Right ventricle myocardium superior (tissue), 1 donor: ENCODE results near the gene MISP. TPM values are rescaled to one million over a fixed set of nuclear protein-coding genes. Genes with fewer than 3 reads are reported as not detected.
"Not testable (repeated sequence)": the region's sequence is repeated elsewhere in the genome, so short reads cannot be mapped to it uniquely, and the experiment has no call there.

Experiments used
- ATAC-seq: fragments of 200-7000 bp; cut with Tn5 transposase; one replicate; pipeline ENCODE4 v1.9.1; 2020; ENCODE audit warnings: mild to moderate bottlenecking; ENCODE audit not compliant: poor library complexity
- DNase-seq: peaks from one replicate; pipeline ENCODE4 v3.0.0-alpha.2; 2020
- intact Hi-C: fragments of 100-400 bp; cut with DNase I; formaldehyde crosslinking; loops from one replicate; pipeline ENCODE4 v1.11.2; 2022
- total RNA-seq: library from RNA; stranded (reverse); fragmentation: NEBNext Ultra II Directional; extraction: Animal tissue kit (Norgen Biotek cat#: 25700); gene quantifications from one replicate; pipeline ENCODE4 v1.2.1, GENCODE V29; 2021
- donor health status: DM: no; HTN: yes; CAD: no; lungs with severe emphysema.

MISP gene
- total RNA-seq, 1 donor from 2014 or later = not detected

DNA sequence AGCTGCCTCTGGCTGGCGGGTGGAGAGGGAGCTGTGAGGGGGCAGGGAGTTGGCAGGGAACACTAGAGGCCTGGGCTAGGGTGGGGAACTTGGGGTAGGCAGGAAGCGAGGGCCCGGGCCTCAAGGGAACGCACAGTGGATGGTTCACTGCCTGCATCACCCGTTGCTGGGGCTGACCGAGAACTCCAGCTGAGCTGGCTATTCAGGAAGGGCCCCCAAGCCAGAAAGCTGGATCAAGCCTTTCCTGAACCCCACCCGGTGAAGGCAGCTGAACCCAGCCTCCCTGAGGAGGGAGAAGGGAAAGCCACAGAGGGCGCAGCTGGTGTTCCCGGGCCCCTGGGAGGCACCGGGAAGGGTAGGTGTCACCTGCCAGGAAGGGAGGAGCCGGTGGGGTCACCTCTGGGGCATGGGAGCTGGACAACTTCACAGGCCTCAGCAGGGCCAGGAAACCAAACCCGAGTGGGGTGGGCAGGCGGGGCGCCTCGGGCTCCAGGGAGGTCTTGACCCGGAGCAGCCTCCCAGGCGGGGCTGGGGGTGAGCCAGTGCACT lies 28.3 kb upstream of the MISP start:
- ATAC-seq = no peak
- intact Hi-C loops = no loop called here
- DNase-seq = peak; percentile 72

DNA sequence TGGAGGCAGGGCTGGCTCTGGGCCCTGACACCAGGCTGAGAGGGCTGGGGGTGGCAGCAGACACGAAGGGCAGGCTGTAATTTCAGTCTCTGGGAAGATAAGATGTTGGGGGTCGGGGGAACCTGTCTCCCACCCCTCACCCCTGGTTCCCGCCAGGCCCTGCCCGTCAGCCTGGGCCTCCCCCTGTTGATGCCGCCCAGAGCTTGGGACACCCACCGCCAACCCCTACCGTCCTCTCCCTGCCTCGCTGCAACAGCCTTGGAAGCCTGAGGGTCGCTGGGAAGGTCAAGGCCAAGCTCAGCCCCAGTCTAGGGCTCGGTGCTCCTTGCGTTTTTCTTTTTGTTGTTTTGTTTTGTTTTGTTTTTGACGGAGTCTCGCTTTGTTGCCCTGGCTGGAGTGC lies 27.7 kb upstream of the MISP start:
- intact Hi-C loops = no loop called here
- ATAC-seq = no peak
- no peak for DNase-seq

DNA sequence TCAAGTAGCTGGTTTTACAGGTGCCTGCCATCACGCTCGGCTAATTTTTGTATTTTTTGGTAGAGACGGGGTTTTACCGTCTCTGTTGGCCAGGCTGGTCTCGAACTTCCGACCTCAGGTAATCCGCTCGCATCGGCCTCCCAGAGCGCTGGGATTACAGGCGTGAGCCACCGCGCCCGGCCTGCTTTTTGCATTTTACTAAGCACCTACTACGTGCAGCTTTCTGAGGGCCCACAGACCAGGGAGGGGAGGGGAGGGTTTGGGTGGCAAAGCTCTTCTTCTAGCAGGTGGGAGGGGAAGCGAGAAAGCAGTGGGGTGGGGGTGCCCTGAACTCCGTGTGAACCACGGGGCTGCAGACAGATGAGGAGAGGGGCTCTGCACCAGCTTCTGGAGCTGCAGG lies 27.2 kb upstream of the MISP start:
- DNase-seq (no peak), ATAC-seq (no peak)
- intact Hi-C loops = no loop called here

DNA sequence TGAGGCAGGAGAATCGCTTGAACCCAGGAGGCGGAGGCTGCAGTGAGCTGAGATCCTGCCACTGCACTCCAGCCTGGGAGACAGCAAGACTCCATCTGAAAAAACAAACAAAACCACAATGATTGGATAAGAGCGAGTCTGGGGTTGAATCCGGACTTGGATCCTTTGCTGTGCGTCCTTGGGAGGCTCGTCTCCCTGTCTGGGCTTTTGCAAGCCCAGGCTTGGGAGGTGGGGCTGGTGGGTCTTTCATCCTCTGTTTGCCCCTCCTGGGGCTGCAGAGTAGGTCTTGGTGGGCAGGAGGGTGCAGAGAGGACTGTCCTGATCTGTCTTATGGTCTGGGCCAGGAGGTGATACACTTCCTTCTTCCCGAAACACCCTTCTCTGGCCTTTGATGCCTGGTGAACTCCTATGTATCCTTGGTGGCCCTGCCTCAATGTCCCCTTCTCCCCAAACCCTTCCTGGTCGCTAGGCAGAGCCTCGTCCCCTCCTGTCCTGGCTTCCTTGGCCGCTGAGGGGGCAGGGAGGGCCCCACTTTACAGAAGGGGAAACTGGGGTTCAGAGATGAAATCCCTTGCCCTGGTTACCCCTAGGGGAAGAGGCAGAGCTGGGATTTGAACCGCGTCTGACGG lies 25.3 kb upstream of the MISP start:
- intact Hi-C loops = no loop called here
- no peak for ATAC-seq
- DNase-seq = no peak

DNA sequence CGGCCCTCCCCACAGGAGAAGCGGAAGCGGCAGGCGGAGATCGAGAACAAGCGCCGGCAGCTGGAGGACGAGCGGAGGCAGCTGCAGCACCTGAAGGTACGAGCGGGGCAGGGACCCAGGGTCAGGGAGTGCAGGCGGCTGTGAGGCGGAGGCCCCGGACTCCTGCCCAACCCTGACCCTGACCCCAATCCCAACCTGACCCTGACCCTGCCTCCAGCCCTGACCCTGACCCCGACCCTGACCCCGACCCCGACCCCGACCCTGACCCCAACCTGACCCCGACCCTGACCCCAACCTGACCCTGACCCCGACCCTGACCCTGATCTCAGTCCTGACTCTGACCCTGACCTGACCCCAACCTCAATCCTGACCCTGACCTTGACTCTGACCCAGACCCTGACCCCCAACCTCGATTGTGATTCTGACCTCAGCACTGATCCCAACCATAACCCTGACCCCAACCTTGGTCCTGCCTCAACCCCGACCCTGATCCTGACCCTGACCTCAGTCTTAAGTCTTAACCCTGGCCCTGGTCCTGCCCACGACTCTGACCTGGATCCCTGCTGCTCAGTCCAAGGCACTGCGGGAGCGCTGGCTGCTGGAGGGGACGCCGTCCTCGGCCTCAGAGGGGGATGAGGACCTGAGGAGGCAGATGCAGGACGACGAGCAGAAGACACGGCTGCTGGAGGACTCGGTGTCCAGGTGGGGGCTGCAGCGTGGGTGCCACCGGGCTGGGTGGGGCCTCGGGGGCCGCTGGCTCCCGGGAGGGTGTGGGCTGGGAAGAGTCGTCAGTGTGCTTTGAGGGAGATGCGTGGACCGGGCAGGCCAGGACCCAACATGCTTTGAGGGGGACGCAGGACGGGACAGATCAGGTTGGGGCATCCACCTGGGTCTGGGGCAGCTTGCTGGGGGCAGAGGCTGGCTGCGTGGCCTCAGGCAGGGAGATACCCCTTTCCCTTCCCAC lies 23.6 kb upstream of the MISP start:
- no peak for DNase-seq
- intact Hi-C loops = no loop called here
- ATAC-seq = peak; percentile 14

DNA sequence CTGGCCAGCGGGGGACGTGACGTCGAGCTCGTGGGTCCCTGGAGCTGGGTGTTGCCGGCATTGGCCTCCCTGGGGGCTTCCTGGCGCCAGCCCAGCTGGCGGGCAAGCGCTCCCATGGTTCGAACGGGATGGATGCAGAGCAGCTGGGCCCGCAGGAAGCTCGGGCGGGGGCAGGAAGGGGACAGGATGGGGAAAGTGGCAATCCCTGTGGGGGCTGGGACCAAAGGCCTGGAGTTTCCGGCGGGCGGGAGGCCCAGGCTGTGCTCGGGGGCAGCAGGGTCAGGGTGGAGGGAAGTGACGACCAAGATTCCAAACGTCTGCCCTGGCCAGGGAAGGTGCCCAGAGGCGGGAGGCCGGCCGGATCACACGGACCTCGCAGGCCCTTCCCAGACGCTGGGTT lies 22.9 kb upstream of the MISP start:
- peak; percentile 88 for DNase-seq
- peak; percentile 82 for ATAC-seq
- intact Hi-C loops = no loop called here

DNA sequence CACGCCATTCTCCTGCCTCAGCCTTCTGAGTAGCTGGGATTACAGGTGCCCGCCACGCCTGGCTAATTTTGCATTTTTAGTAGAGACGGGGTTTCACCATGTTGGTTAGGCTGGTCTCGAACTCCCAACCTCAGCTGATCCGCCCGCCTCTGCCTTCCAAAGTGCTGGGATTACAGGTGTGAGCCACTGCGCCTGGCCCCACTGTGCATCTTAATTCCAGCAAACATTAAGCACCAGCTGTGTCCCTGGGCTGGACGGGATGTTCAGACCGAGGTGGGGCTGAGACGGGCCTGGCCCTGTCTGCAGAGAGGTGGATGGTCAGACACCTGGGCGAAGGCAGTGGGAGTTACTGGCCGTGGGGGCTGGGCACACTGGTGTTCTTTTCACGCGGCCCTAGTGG lies 21.3 kb upstream of the MISP start:
- ATAC-seq, intact Hi-C loops, DNase-seq: not testable (repeated sequence)

DNA sequence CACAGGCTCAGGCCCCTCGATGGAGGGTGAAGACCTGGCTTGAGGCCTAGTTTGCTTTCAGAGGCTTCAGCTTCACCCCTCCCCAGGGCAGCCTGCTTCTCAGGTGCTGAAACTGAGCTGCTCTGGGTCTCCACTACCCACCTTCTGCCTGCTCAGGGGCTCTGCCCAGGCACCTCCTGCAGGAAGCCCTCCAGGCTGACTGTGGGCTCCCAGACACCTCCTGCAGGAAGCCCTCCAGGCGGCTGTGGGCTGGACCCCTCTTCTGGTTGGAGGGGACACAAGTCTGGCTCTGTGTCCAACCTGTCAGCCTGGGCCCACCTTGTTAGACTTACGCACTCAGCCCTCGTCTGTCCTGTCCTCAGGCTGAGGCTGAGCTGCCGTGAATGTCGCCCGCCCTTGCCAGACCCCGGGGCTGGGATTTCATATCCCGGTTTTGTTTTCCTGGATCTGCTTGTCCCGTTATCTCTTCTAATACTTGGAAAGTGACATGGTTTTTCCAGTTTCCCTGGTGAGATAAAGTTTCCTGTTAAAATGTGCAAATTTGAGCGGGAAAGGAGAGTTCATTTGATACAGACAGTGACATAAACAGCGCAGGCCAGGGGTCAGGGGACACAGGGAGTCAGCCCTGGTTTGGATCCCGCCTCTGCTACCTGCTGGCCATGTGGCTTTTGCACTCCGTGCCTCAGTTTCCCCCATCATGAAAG lies 20.8 kb upstream of the MISP start:
- no peak for DNase-seq
- intact Hi-C loops = no loop called here
- ATAC-seq = no peak

DNA sequence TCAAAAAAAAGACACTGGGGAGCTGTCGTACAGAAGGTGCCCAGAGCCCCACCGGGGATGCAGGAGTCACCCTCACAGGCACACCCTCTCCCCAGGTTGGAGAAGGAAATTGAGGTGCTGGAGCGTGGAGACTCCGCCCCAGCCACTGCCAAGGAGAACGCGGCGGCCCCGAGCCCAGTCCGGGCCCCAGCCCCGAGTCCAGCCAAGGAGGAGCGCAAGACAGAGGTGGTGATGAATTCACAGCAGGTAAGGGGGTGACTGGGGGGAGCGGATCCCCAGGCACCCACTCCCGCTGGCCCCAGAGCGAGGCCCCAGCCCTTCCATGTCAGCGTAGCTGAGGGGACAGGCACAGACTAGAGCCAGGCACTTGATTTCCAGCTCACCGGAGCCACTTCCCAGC lies 19.9 kb upstream of the MISP start:
- intact Hi-C loops = no loop called here
- no peak for DNase-seq
- ATAC-seq = no peak

DNA sequence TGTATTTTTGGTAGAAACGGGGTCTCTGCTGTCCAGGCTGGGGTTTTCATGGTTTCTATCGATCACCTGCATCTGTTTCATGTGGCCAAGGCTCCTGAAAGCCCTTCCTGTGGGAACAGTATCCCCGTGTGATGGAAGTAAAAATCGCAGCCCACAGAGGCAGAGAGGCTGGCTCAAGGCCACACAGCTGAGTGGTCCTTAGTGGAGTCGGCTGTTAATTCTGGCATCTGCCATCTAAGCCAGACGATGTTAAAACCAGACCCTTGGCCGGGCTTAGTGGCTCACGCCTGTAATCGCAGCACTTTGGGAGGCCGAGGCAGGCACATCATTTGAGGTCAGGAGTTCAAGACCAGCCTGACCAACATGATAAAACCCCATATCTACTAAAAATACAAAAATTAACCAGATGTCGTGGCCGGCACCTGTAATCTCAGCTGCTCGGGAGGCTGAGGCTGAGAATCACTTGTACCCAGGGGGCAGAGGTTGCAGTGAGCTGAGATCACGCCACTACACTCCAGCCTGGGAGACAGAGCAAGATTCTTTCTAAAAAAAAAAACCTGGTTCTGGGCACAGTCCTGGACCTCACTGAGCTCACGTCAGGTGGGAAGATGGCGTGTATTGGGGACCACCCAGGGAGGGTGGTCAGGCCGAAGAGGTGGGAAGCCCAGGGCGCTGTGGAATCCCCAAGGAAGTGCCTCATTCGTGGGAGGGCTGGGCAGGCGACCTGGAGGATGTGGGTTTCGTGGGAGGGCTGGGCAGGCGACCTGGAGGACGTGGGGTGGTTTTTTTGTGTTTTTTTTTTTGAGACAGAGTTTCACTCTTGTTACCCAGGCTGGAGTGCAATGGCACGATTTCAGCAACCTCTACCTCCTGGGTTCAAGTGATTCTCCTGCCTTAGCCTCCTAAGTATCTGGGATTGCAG lies 18.5 kb upstream of the MISP start:
- intact Hi-C loops = no loop called here
- DNase-seq (no peak), ATAC-seq (no peak)

DNA sequence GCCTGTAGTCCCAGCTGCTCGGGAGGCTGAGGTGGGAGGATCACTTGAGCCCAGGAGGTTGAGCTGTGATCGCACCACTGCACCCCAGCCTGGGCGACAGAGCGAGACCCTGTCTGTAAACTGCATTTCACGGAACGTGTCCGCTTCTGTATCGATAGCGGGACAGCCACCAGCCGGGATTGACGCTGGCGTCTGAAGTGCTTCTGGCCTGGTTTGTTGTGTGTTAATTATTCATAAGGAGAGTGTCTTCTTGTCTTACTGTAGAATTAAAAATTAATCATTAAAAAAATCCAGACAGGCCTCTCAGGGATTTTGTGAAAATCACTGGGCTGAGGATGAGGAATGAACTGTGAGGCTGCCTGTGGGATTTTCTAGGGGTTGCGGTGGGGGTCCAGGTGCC lies 16.2 kb upstream of the MISP start:
- intact Hi-C loops = loop anchor here (1.0 kb wide), 1 partner anchor 69 kb away; no protein-coding TSS in a partner anchor
- DNase-seq = no peak
- ATAC-seq = no peak

DNA sequence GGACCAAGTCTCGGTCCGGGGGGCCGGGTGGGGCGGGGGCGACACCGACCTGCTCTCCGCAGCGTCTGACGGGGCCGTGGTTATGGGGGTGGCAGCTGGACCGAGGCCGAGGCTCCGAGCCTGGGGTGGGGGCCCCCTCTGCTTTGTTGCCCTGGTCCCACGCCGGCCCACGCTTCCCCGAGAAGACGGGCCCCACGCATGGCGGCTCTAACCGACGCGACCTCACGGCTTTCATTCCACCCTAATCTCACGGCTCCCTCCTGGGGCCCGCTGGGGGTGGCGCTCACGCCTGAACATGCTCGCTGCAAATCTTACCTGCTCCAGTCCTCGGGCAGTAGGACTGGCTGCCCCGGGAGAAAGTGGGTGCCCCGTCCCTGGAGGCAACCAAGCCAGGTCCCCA lies 14.8 kb upstream of the MISP start:
- no peak for ATAC-seq

DNA sequence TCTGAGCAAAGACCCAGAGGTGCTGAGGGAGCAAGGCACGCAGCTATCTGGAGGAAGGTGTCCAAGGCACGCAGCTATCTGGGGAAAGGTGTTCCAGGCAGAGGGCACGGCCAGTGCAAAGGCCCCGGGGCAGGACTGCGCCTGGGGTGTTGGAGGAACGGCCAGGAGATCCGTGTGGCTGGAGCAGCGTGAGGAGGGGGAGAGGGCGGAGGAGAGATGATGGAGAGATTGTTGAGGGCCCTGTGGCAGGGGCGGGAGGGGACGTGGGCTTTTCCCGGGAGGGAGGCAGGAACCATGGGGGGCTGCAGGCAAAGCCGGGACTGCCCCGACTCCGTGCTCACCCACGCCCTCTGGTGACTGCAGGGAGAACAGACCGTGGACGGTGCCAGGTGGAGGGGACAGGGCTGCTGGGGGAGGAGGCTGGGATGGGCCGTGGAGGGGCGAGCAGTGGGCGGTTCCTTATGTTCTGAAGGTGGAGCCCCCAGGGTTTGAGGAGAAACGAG lies 13.3 kb upstream of the MISP start:
- intact Hi-C loops = no loop called here
- peak; percentile 64 for ATAC-seq
- DNase-seq = peak; percentile 62

More for the DNA sequence above, 14.8 kb upstream of the MISP start:
- DNase-seq = no peak
- intact Hi-C loops = no loop called here

DNA sequence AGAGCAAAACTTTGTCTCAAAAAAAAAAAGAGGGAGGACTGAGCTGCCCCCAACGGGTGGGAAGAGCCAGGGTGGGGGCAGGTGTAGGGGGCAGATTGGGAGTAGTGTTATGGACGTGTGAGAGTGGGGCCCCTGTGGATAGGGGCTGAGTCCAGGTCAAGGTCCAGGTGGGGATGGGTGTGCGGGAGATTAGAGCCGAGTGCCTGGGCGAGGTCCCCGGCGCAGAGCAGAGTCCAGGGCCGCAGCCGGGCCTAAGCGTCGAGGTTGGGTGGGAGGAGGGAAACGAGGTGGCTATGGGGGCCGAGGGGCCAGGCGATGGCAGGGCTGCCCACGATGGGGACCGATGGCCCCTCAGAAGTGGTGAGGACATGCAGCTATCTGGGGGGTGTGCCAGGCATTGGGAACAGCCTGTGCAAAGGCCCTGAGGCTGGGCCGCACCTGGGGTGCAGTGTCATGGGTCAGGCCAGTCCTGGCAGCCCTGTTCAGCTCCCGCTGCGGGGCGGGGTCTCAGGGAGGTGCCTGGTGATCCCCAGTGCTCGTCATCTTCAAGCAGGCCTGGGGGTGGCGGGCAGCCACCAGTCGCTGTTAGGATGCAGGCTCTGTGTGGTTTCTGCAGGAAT lies 12.3 kb upstream of the MISP start:
- ATAC-seq (no peak), DNase-seq (no peak)
- intact Hi-C loops = no loop called here

DNA sequence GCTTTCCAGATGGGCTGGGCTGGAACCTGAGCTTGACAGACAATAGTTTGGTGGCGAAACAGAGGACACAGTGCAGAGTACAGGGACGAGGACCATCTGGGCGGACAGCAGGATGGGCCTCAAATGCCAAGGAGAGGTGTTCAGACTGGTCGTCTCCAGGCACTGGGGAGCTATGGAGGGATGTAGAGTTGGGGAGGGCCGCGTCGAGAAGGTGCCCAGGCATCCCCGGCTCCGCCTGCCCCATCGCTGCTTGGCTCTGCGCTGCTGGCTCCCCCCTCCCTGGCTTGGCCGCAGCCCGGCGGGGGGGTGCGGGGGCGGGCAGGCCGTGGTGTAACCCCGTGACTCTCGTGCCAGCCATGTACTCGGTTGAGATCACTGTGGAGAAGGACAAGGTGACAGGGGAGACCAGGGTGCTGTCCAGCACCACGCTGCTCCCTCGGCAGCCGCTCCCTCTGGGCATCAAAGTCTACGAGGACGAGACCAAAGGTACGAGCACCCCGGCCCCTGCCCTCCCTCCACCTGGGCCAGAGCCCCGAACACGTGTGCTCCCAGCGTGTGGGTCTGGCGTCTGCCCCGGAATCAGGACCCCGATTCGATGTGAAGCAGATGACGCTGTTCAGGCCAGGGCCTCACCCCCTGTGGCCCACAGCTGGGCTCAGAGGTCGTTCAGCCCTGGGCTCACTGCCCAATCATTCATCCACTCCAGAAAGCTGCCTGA lies 10.8 kb upstream of the MISP start:
- DNase-seq (no peak), ATAC-seq (no peak)
- intact Hi-C loops = no loop called here

DNA sequence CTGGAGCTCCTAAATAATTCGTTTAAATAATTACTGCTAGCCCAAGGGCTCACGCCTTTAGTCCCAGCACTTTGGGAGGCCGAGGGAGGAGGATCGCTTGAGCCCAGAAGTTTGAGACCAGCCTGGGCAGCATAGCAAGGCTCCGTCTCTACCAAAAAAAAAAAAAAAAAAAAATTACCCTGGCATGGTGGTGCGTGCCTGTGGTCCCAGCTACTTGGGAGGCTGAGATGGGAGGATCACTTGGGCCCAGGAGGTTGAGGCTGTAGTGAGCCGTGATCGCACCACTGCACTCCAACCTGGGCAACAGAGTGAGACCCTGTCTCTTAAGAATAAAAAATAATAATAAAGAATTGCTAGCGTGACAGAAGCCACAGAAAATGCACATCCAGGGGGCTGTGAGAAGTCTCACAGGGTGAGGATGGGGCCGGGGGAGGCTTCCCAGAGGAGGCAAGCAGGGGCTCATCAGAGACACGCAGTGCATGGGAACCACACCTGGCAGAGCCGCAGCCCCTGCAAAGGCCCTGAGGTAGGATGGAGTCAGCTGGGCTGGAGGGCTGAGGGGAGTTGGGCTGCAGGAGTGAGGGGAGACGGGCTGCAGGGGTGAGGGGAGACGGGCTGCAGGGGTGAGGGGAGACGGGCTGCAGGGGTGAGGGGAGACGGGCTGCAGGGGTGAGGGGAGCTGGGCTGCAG lies 10.0 kb upstream of the MISP start:
- intact Hi-C loops, ATAC-seq, DNase-seq: not testable (repeated sequence)
